ENCODE results near the gene AP1S1. TPM values are rescaled to one million over a fixed set of nuclear protein-coding genes. Genes with fewer than 3 reads are reported as not detected.
A peak's percentile ranks its signal among the peaks of the same experiment; 100 is the strongest.

The AP1S1 gene
- total and polyA plus RNA-seq, 9 of the 15 experiments (the other 6 are each of a cell fraction or from before 2014, with no cell fraction given), result 4.4 to 149 (median 89.4) TPM

- TF ChIP-seq ELK1 (CRISPR knock-in tag; IDR thresholded peaks at IDR 0.05), result no peak
- no peak for TF ChIP-seq ILK (tag; IDR thresholded peaks at IDR 0.05; ENCODE audit: borderline replicate concordance, low read depth)
Observed at GRCh38 chr7:101168412-101169049, 14.3 kb downstream of the AP1S1 start (continued).

- DNase-seq (ENCODE audit: extremely low read depth in 1 of 4, low spot score in 3 of 4), result peak in 3 of 4 experiments; percentile 50 to 61 (median 51)
- H3K9ac ChIP-seq (ENCODE audit: insufficient read depth in 1 of 2, low read depth in 2 of 2, low read length in 2 of 2), result peak overlapping the region in 1 of 2 experiments; percentile 36; a peak in 1 of 4 replicates
- intact Hi-C loops (cut with micrococcal nuclease) (loop anchor here (2.0 kb wide), 1 partner anchor 24 kb away; no protein-coding TSS in a partner anchor), in situ Hi-C loops (cut with MboI) (no loop called here)
- H3K27me3 ChIP-seq (ENCODE audit: control insufficient read depth in 2 of 2, insufficient read depth in 2 of 2, low read length in 2 of 2), result peaks cover 29 to 45% of the 10 kb centered on the region in 2 experiments; a peak in 4 of 5 replicates
- H3K4me2 ChIP-seq (ENCODE audit: insufficient read depth, low read length), result peak overlapping the region; percentile 71
- POLR2A ChIA-PET, result no interaction called here
- H3K36me3 ChIP-seq (ENCODE audit: control insufficient read depth, insufficient read depth, low read length), result no peaks in the 10 kb centered on the region
- BruUV-seq (replicated peaks), result no TSS peak
- peaks cover 6% of the 10 kb centered on the region for H3K9me1 ChIP-seq (ENCODE audit: control insufficient read depth, insufficient read depth, low read length)
- H3K79me2 ChIP-seq (ENCODE audit: control insufficient read depth, insufficient read depth, low read length), result no peaks in the 10 kb centered on the region
- WGBS (ENCODE audit: insufficient coverage, low coverage, missing lambda C conversion rate), result under 1% methylated on average over 14 of the region's 18 CpGs
- peak overlapping the region; percentile 78 for H2AFZ ChIP-seq (ENCODE audit: low read depth, low read length)
- H3K4me3 ChIP-seq, result no peak overlapping the region
- peaks cover 33 to 71% of the 10 kb centered on the region in 2 experiments for H3K4me1 ChIP-seq (replicated peaks in 1 of 2; ENCODE audit: control insufficient read depth in 2 of 2, insufficient read depth in 2 of 2, low read length in 2 of 2)
- peaks cover 24% of the 10 kb centered on the region for H4K20me1 ChIP-seq (replicated peaks; ENCODE audit: control insufficient read depth, insufficient read depth, low read length)
- CTCF ChIA-PET (ENCODE audit: low intra/inter-chr PET ratio), result interaction anchor here (2.4 kb wide), 1 partner anchor 25 kb away, joined by 20 read pairs; no protein-coding TSS in a partner anchor
- no peak for ATAC-seq
- H3K27ac ChIP-seq (ENCODE audit: extremely low read depth, low read depth, low read length), result no peak overlapping the region; the same call in 2 of the 3 replicates
- FAIRE-seq, result peak; percentile 71
- no peaks in the 10 kb centered on the region for H3K9me3 ChIP-seq (replicated peaks; ENCODE audit: control insufficient read depth, insufficient read depth, low read depth, low read length)
- peak; percentile 62 for TF ChIP-seq VEZF1 (CRISPR knock-in tag; IDR thresholded peaks at IDR 0.05)
- TF ChIP-seq ZKSCAN3 (CRISPR knock-in tag; IDR thresholded peaks at IDR 0.05), result no peak
- 0 out of 2 replicates have a peak, but pooled peaks have one; percentile 16 for TF ChIP-seq ARID2 (IDR thresholded peaks at IDR 0.05)
- no peak for TF ChIP-seq ATF1 (CRISPR knock-in tag; IDR thresholded peaks at IDR 0.05)
- peak; percentile 41; the same call in 1 of the 2 replicates for TF ChIP-seq ATF1 (tag; IDR thresholded peaks at IDR 0.05)
- TF ChIP-seq BMI1 (IDR thresholded peaks at IDR 0.05; ENCODE audit: low read length), result no peak
- TF ChIP-seq HES1 (IDR thresholded peaks at IDR 0.05; ENCODE audit: low read depth), result 0 out of 2 replicates have a peak, but pooled peaks have one; percentile 12
- TF ChIP-seq ZBTB5 (IDR thresholded peaks at IDR 0.05), result no peak
- peak; percentile 43; the same call in 1 of the 2 replicates for TF ChIP-seq NKRF (IDR thresholded peaks at IDR 0.05; ENCODE audit: borderline replicate concordance)
Observed at GRCh38 chr7:101169110-101169837, 15.0 kb downstream of the AP1S1 start.
